Endodermal cell (in vitro differentiated cells): Measurements from ENCODE around the gene LECT2. TPM values are rescaled to one million over a fixed set of nuclear protein-coding genes. Genes with fewer than 3 reads are reported as not detected.

Experiments
- DNase-seq: peaks from one replicate; pipeline ENCODE4 v3.0.0-alpha.2; 2017
- H3K27ac ChIP-seq: 2 replicates; pipeline ENCODE4 v1.5.1; 2013; ENCODE audit warnings: mild to moderate bottlenecking, low read depth, low read length, moderate library complexity
- H3K27me3 ChIP-seq: 2 replicates; pipeline ENCODE4 v1.6.1; 2013; ENCODE audit warnings: mild to moderate bottlenecking, low read length, moderate library complexity; ENCODE audit not compliant: insufficient read depth, control insufficient read depth, poor library complexity, severe bottlenecking
- H3K36me3 ChIP-seq: 2 replicates; pipeline ENCODE4 v1.7.0; 2013; ENCODE audit warnings: mild to moderate bottlenecking, low read length, moderate library complexity; ENCODE audit not compliant: control insufficient read depth, insufficient read depth
- H3K4me1 ChIP-seq: one replicate; pipeline ENCODE4 v1.7.0; 2013; ENCODE audit warnings: low read length; ENCODE audit not compliant: control insufficient read depth, insufficient read depth
- H3K4me3 ChIP-seq: 2 replicates; pipeline ENCODE4 v1.5.1; 2013; ENCODE audit warnings: mild to moderate bottlenecking, low read length, moderate library complexity
- H3K9ac ChIP-seq: 2 replicates; pipeline ENCODE4 v1.6.1; 2013; ENCODE audit warnings: mild to moderate bottlenecking, low read length, moderate library complexity; ENCODE audit not compliant: poor library complexity, severe bottlenecking; ENCODE audit errors: extremely low read depth
- H3K9me3 ChIP-seq: 2 replicates; pipeline ENCODE4 v1.6.1; 2013; ENCODE audit warnings: mild to moderate bottlenecking, low read length, moderate library complexity; ENCODE audit not compliant: control insufficient read depth
- H3K27ac Mint-ChIP-seq: 2 replicates; pipeline ENCODE4 v1.8.0; 2020; ENCODE audit warnings: mixed read lengths
- H3K27me3 Mint-ChIP-seq: 2 replicates; pipeline ENCODE4 v1.8.0; 2021; ENCODE audit warnings: mild to moderate bottlenecking, mixed read lengths; ENCODE audit not compliant: insufficient read depth
- H3K36me3 Mint-ChIP-seq: 2 replicates; pipeline ENCODE4 v1.8.0; 2020; ENCODE audit warnings: low read depth, mixed read lengths
- H3K4me1 Mint-ChIP-seq: 2 replicates; pipeline ENCODE4 v1.8.0; 2020; ENCODE audit warnings: mixed read lengths
- H3K4me3 Mint-ChIP-seq: 2 replicates; pipeline ENCODE4 v1.8.0; 2020; ENCODE audit warnings: mild to moderate bottlenecking, moderate library complexity, mixed read lengths
- H3K9me3 Mint-ChIP-seq: 2 replicates; pipeline ENCODE4 v1.8.0; 2020; ENCODE audit warnings: mild to moderate bottlenecking, mixed read lengths
- CTCF ChIP-seq: fragments of 200-600 bp; sonication (generic); conservative IDR thresholded peaks from 2 replicates; pipeline ENCODE4 v1.5.0; 2021; ENCODE audit warnings: antibody characterized with exemption, mild to moderate bottlenecking
- WGBS, 2 experiments: methylation state at CpG; one replicate each; pipeline versions ENCODE4 v1.1.5 to v1.1.7; 2013; ENCODE audit warnings: missing lambda C conversion rate in 2 of 2, mixed read lengths in 1 of 2; ENCODE audit not compliant: insufficient coverage in 1 of 2, insufficient read length in 1 of 2; 5-methylcytosine and 5-hydroxymethylcytosine counted together
- total RNA-seq, 2 donors: library from RNA; stranded (reverse); fragmentation: NEBNext Ultra II Directional in 1 of 2; extraction: Animal tissue kit (Norgen Biotek cat#: 25700) in 1 of 2; gene quantifications; 2 replicates in 1 of 2; 3 replicates in 1 of 2; pipeline ENCODE4 v1.2.1, GENCODE V29; 2021

The LECT2 gene
- total RNA-seq, 2 donors from 2014 or later: not detected

DNA sequence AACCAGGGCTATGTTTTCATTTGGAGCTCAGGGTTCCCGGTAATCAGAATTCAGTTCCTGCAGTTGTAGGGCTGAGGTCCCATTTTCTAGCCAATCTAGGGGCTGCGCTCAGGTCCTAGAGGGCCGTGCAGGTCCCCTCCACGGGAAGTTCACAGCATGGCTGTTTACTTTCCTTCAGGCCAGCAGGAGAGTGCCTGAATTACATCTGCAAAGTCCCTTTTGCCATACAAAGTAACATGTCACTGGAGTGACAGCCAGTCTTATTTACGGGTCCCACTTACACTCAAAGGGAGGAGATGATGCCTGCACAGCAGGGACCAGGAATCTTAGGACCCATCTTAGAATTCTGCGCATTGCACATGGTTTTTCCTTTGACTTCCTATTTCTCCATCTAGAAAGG is 44.1 kb upstream of the LECT2 start:
- no peaks in the 10 kb centered on the region for H3K9me3 ChIP-seq
- H3K9ac ChIP-seq: no peak overlapping the region
- Mint-ChIP-seq H3K9me3 (no peaks in the 10 kb centered on the region), H3K27ac (no peak overlapping the region), H3K27me3 (peaks cover 12% of the 10 kb centered on the region), H3K4me1 (no peaks in the 10 kb centered on the region), H3K36me3 (no peaks in the 10 kb centered on the region), H3K4me3 (no peak overlapping the region)
- no peaks in the 10 kb centered on the region for H3K36me3 ChIP-seq
- H3K4me3 ChIP-seq: no peak overlapping the region
- H3K27ac ChIP-seq: no peak overlapping the region
- WGBS, 2 experiments: 82 to 86% methylated on average over 5 to 6 of the region's 6 CpGs
- no peaks in the 10 kb centered on the region for H3K27me3 ChIP-seq
- H3K4me1 ChIP-seq: no peaks in the 10 kb centered on the region
- peak; percentile 40 for DNase-seq
- no peak for TF ChIP-seq CTCF

DNA sequence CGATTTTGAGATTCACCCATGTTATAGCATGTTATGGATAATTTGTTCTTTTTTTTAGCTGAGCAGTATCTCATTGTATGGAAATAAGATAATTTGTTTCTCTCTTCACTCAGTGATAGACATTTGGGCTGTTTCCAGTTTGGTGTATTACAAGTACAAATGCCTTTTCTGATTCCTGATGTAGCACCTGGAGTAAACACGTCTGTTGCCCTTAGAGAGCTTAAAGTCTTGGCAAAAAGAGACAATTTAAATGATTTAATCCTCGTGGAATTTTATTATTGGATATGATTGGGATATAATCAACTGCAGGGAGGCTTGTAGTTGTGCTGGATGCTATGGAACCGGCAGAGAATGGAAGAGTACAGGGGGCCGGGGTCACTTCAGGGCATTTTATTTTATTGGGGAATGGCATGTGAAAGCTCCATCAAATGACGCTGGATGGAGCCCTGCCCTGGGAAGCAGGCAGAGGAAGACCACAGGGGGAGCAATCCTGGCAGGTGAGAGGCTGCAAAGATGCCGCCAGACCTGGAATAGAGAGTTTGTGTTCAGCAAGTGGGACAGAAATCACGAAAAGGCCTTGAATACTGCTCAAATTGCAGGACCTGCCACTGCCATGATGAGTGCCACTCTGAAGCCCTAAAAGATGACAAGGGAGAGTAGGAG is 43.0 kb upstream of the LECT2 start:
- Histone ChIP-seq H3K4me3 (no peak overlapping the region), H3K4me1 (no peaks in the 10 kb centered on the region), H3K27ac (no peak overlapping the region), H3K27me3 (no peaks in the 10 kb centered on the region), H3K9me3 (no peaks in the 10 kb centered on the region), H3K36me3 (no peaks in the 10 kb centered on the region), H3K9ac (no peak overlapping the region)
- TF ChIP-seq CTCF: peak; percentile 57
- DNase-seq: peak; percentile 67
- no peaks in the 10 kb centered on the region for H3K36me3 Mint-ChIP-seq
- H3K9me3 Mint-ChIP-seq: no peaks in the 10 kb centered on the region
- peaks cover 12% of the 10 kb centered on the region for H3K27me3 Mint-ChIP-seq
- no peak overlapping the region for H3K27ac Mint-ChIP-seq
- H3K4me1 Mint-ChIP-seq: no peaks in the 10 kb centered on the region
- 80 to 81% methylated on average over 7 to 8 of the region's 8 CpGs for WGBS, 2 experiments
- no peak overlapping the region for H3K4me3 Mint-ChIP-seq

DNA sequence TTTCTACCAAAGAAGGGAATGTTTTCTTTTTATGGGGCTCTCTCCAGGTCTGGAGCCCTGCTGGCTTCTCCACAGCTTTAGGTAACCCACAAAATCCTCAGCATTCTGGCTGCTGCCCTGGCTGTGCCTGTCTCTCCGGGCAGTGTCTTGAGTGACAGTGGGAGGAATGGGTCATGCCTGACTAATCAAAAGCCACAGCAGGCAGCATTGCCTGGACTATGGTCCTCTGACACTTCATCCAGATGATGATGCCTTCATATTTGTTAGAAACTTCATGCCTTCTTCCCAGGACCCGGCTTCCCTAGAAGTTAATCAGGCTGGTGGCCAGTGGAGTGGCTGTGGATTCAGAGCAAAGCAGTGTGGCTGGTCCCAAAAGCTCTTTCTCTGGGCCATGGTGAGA is 41.8 kb upstream of the LECT2 start:
- H3K4me3 ChIP-seq: no peak overlapping the region
- Mint-ChIP-seq H3K9me3 (no peaks in the 10 kb centered on the region), H3K4me1 (no peaks in the 10 kb centered on the region), H3K27ac (no peak overlapping the region), H3K27me3 (peaks cover 12% of the 10 kb centered on the region), H3K4me3 (no peak overlapping the region), H3K36me3 (no peaks in the 10 kb centered on the region)
- no peak for TF ChIP-seq CTCF
- 79 to 90% methylated on average over 2 of the region's 2 CpGs for WGBS, 2 experiments
- no peak overlapping the region for H3K9ac ChIP-seq
- no peaks in the 10 kb centered on the region for H3K27me3 ChIP-seq
- H3K9me3 ChIP-seq: no peaks in the 10 kb centered on the region
- peak overlapping the region; percentile 17 for H3K27ac ChIP-seq
- no peaks in the 10 kb centered on the region for H3K4me1 ChIP-seq
- H3K36me3 ChIP-seq: no peaks in the 10 kb centered on the region
- DNase-seq: peak; percentile 21
